Vagina (tissue), 2 donors: ENCODE measurements around the gene SH3D19. TPM values are rescaled to one million over a fixed set of nuclear protein-coding genes. Genes with fewer than 3 reads are reported as not detected.

ENCODE experiments used
- DNase-seq, 2 donors: peaks; one replicate each; pipeline ENCODE4 v3.0.0-alpha.2; 2017; ENCODE audit errors: extremely low spot score in 2 of 2
- H3K27ac ChIP-seq: fragments of 200-600 bp; sonication (generic); one replicate; pipeline ENCODE4 v1.5.1; 2019
- H3K27me3 ChIP-seq: fragments of 200-600 bp; sonication (generic); one replicate; pipeline ENCODE4 v1.5.1; 2019
- H3K36me3 ChIP-seq, 2 donors: fragments of 200-600 bp; sonication (generic); one replicate each; pipeline ENCODE4 v1.5.1; 2017 to 2019
- H3K4me1 ChIP-seq: fragments of 200-600 bp; sonication (generic); one replicate; pipeline ENCODE4 v1.5.1; 2019
- H3K4me3 ChIP-seq, 2 donors: fragments of 200-600 bp; sonication (generic); 1 replicate in 1 of 2; 2 replicates in 1 of 2; pipeline ENCODE4 v1.5.1; 2016 to 2019
- H3K9me3 ChIP-seq: fragments of 200-600 bp; sonication (generic); one replicate; pipeline ENCODE4 v1.5.1; 2019
- POLR2A ChIP-seq, 2 donors: fragments of 450-650 bp; IDR thresholded peaks; one replicate each; pipeline ENCODE4 v1.6.1; 2017; ENCODE audit warnings: antibody characterized with exemption in 2 of 2, mild to moderate bottlenecking in 2 of 2, moderate library complexity in 2 of 2
- POLR2AphosphoS5 ChIP-seq, 2 donors: sonication (generic); formaldehyde crosslinking; IDR thresholded peaks; one replicate each; pipeline ENCODE4 v1.9.0; 2017; ENCODE audit warnings: antibody characterized with exemption in 2 of 2, mild to moderate bottlenecking in 2 of 2, low read depth in 1 of 2; ENCODE audit not compliant: insufficient read depth in 1 of 2
- intact Hi-C: fragments of 100-400 bp; cut with DNase I; formaldehyde crosslinking; loops from one replicate; pipeline ENCODE4 v1.15.1; 2023
- total RNA-seq: library from RNA; depleted of rRNA; stranded (reverse); fragments of >200 nt; gene quantifications from one replicate; pipeline ENCODE4 v1.2.3, GENCODE V29; 2016
- TF ChIP-seq, protein P1 (sequence below), 3 experiments: fragments of 450-650 bp in 2 of 3; fragments of 200-600 bp in 1 of 3; sonication (generic) in 1 of 3; IDR thresholded peaks; one replicate each; pipeline ENCODE4 v1.5.1; 2017 to 2019; ENCODE audit warnings: antibody characterized with exemption in 3 of 3, mild to moderate bottlenecking in 2 of 3, moderate library complexity in 2 of 3

SH3D19 gene
- total RNA-seq, 1 donor from 2014 or later, result 86.4 TPM

DNA sequence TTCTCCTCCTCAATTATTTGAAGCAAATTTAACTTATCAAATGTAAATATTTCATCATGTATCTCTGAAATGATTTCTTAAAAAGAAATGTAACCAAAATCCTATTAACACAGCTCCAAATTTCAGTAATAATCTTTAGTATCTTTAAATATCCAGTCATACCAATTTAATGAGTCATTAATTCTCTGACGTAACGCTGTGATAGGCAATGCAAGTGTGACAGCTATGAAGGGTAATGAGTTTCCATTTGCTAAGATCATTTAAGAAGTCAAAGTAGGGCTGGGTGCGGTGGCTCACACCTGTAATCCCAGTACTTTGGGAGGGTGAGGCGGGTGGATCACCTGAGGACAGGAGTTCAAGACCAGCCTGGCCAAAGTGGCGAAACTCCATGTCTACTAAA, 210.4 kb downstream of the SH3D19 start:
- no peak overlapping the region for H3K27ac ChIP-seq
- TF ChIP-seq POLR2AphosphoS5 (IDR thresholded peaks at IDR 0.05; ENCODE audit: insufficient read depth in 1 of 2, low read depth in 1 of 2) (no peak), POLR2A (IDR thresholded peaks at IDR 0.05) (no peak)
- TF ChIP-seq, protein P1, sequence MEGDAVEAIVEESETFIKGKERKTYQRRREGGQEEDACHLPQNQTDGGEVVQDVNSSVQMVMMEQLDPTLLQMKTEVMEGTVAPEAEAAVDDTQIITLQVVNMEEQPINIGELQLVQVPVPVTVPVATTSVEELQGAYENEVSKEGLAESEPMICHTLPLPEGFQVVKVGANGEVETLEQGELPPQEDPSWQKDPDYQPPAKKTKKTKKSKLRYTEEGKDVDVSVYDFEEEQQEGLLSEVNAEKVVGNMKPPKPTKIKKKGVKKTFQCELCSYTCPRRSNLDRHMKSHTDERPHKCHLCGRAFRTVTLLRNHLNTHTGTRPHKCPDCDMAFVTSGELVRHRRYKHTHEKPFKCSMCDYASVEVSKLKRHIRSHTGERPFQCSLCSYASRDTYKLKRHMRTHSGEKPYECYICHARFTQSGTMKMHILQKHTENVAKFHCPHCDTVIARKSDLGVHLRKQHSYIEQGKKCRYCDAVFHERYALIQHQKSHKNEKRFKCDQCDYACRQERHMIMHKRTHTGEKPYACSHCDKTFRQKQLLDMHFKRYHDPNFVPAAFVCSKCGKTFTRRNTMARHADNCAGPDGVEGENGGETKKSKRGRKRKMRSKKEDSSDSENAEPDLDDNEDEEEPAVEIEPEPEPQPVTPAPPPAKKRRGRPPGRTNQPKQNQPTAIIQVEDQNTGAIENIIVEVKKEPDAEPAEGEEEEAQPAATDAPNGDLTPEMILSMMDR (IDR thresholded peaks at IDR 0.05), result no peak
- peaks cover 0 to 14% of the 10 kb centered on the region in 2 donors for H3K36me3 ChIP-seq
- H3K4me1 ChIP-seq, result no peaks in the 10 kb centered on the region
- intact Hi-C loops, result no loop called here
- H3K4me3 ChIP-seq, result no peak overlapping the region
- no peak for DNase-seq
- no peaks in the 10 kb centered on the region for H3K9me3 ChIP-seq
- no peaks in the 10 kb centered on the region for H3K27me3 ChIP-seq

DNA sequence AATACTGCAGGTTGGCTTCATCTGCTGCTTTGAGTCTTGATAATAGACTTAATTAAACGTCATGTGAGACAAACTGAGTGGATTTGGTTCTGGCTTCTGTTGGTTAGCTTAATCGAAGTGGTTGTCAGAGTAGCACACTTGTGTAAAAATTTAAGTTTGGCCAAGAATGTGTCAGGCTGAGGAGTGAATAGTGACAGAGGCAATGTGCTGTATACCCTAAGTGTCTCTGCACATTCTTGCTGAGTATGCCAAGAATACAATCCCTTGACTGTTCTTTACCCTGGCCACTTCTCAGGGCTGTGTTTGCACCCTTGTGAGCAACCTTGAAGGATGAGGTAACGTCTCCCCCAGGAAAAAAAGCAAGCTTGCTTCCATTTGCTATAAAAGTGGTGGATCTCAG, 211.1 kb downstream of the SH3D19 start:
- no peaks in the 10 kb centered on the region for H3K4me1 ChIP-seq
- no peak overlapping the region for H3K4me3 ChIP-seq
- no peak for DNase-seq
- no peak overlapping the region for H3K27ac ChIP-seq
- intact Hi-C loops, result no loop called here
- no peaks in the 10 kb centered on the region for H3K27me3 ChIP-seq
- no peaks in the 10 kb centered on the region for H3K9me3 ChIP-seq
- peaks cover 0 to 11% of the 10 kb centered on the region in 2 donors for H3K36me3 ChIP-seq
- TF ChIP-seq POLR2AphosphoS5 (IDR thresholded peaks at IDR 0.05; ENCODE audit: insufficient read depth in 1 of 2, low read depth in 1 of 2), result no peak
- TF ChIP-seq, protein P1 (IDR thresholded peaks at IDR 0.05), result no peak

DNA sequence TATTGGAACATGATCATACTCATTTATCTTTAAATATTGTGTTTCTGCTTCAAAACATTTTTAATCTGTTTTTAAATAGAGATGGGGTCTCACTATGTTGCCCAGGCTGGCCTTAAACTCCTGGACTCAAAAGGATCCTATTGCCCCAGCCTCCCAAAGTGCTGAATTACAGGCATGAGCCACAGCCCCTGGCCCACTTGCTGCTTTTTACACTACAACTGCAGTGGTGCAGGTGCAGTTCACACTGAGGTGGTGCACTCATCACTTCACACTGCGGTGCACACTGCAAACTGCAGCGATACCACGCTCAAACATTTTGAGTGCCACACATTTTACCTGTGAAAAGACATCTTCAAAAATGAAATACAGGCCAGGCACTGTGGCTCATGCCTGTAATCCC, 215.2 kb downstream of the SH3D19 start:
- H3K36me3 ChIP-seq, result peaks cover 0 to 24% of the 10 kb centered on the region in 2 donors
- intact Hi-C loops, result no loop called here

DNA sequence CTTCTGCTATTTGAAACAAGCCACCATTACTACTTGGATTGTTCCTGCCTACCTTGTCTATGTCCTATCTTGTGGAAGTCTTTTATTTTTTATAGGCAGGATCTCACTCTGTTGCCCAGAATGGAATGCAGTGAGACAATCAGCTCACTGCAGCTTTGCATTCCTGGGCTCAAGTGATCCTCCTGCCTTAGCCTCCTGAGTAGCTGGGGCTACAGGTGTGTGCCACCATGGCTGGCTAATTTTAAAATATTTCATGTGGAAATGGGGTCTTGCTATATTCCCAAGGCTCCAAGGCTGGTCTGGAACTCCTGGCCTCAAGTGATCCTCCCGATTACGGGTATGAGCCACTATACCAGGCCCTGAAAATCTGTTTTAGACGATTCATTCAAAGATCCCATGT, 218.3 kb downstream of the SH3D19 start:
- H3K4me1 ChIP-seq, result peaks cover 4% of the 10 kb centered on the region
- no peak for TF ChIP-seq POLR2A (IDR thresholded peaks at IDR 0.05)
- no peak for TF ChIP-seq POLR2AphosphoS5 (IDR thresholded peaks at IDR 0.05; ENCODE audit: insufficient read depth in 1 of 2, low read depth in 1 of 2)
- TF ChIP-seq, protein P1 (IDR thresholded peaks at IDR 0.05), result no peak
- DNase-seq, result no peak
- no peaks in the 10 kb centered on the region for H3K27me3 ChIP-seq
- H3K36me3 ChIP-seq, result peaks cover 0 to 52% of the 10 kb centered on the region in 2 donors
- H3K27ac ChIP-seq, result no peak overlapping the region
- no peaks in the 10 kb centered on the region for H3K9me3 ChIP-seq
- H3K4me3 ChIP-seq, result no peak overlapping the region
- intact Hi-C loops, result loop anchor here (10.0 kb wide), 1 partner anchor 658 kb away; the partner anchor contains the start of gene GATB

More for the DNA sequence above, 215.2 kb downstream of the SH3D19 start:
- H3K4me3 ChIP-seq, result no peak overlapping the region
- no peak for TF ChIP-seq POLR2AphosphoS5 (IDR thresholded peaks at IDR 0.05; ENCODE audit: insufficient read depth in 1 of 2, low read depth in 1 of 2)
- TF ChIP-seq, protein P1 (IDR thresholded peaks at IDR 0.05), result no peak
- TF ChIP-seq POLR2A (IDR thresholded peaks at IDR 0.05), result no peak
- H3K4me1 ChIP-seq, result no peaks in the 10 kb centered on the region
- H3K9me3 ChIP-seq, result no peaks in the 10 kb centered on the region
- DNase-seq, result no peak
- no peak overlapping the region for H3K27ac ChIP-seq
- no peaks in the 10 kb centered on the region for H3K27me3 ChIP-seq

DNA sequence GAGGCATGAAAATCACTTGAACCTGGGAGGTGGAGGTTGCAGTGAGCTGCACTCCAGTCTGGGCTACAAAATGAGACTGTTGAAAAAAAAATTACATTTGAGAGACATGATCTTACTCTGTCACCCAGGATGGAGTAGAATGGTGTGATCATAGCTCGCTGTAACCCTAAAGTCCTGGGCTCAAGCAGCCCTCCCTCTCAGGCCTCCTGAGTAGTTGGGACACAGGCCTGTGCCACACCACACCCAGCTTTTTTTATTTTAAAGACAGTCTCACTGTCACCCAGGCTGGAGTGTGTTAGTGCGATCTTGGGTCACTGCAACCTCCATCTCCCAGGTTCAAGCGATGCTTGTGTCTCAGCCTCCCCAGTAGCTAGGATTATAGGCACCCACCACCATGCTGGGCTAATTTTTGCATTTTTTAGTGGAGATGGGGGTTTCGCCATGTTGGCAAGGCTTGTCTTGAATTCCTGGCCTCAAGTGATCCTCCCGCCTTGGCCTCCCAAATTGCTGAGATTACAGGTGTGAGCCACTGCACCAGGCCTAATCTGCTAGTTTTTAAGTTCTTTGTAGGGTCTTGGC, 219.9 kb downstream of the SH3D19 start:
- Histone ChIP-seq H3K4me1 (peaks cover 19% of the 10 kb centered on the region), H3K27ac (no peak overlapping the region), H3K27me3 (no peaks in the 10 kb centered on the region), H3K4me3 (no peak overlapping the region), H3K9me3 (no peaks in the 10 kb centered on the region), H3K36me3 (peaks cover 0 to 63% of the 10 kb centered on the region in 2 donors)
- intact Hi-C loops, result loop anchor here (10.0 kb wide), 1 partner anchor 659 kb away; the partner anchor contains the start of gene GATB
- no peak for DNase-seq
- no peak for TF ChIP-seq POLR2A (IDR thresholded peaks at IDR 0.05)
- TF ChIP-seq, protein P1 (IDR thresholded peaks at IDR 0.05), result no peak
- TF ChIP-seq POLR2AphosphoS5 (IDR thresholded peaks at IDR 0.05; ENCODE audit: insufficient read depth in 1 of 2, low read depth in 1 of 2), result no peak
